Upper lobe of left lung (tissue), 6 donors: ENCODE data around the gene TTC32. TPM values are rescaled to one million over a fixed set of nuclear protein-coding genes. Genes with fewer than 3 reads are reported as not detected.
A peak's percentile ranks its signal among the peaks of the same experiment; 100 is the strongest.

Experiments
- ATAC-seq, 2 donors: fragments of 200-7000 bp; cut with Tn5 transposase; one replicate each; pipeline ENCODE4 v1.9.1; 2022; ENCODE audit warnings: mild to moderate bottlenecking in 2 of 2, moderate library complexity in 2 of 2; ENCODE audit not compliant: low FRiP score in 2 of 2
- DNase-seq, 2 donors: peaks; one replicate each; pipeline ENCODE4 v3.0.0-alpha.2; 2019 to 2020
- H3K27ac ChIP-seq, 4 donors: fragments of 200-600 bp; sonication (generic); one replicate each; pipeline ENCODE4 v1.5.1; 2016 to 2019
- H3K27me3 ChIP-seq, 4 donors: fragments of 200-600 bp; sonication (generic); one replicate each; pipeline ENCODE4 v1.5.1; 2017 to 2019
- H3K36me3 ChIP-seq, 4 donors: fragments of 200-600 bp; sonication (generic); one replicate each; pipeline ENCODE4 v1.5.1; 2016 to 2019
- H3K4me1 ChIP-seq, 4 donors: fragments of 200-600 bp; sonication (generic); one replicate each; pipeline ENCODE4 v1.5.1; 2018 to 2019
- H3K4me3 ChIP-seq, 4 donors: fragments of 200-600 bp; sonication (generic); one replicate each; pipeline ENCODE4 v1.5.1; 2017 to 2019; ENCODE audit warnings: mild to moderate bottlenecking in 2 of 4, moderate library complexity in 1 of 4
- H3K9me3 ChIP-seq, 4 donors: fragments of 200-600 bp; sonication (generic); one replicate each; pipeline ENCODE4 v1.5.1; 2018 to 2019
- CTCF ChIP-seq, 6 experiments: fragments of 450-650 bp in 4 of 6; fragments of 200-600 bp in 2 of 6; sonication (generic) in 2 of 6; IDR thresholded peaks; one replicate each; pipeline ENCODE4 v1.5.1; 2016 to 2019; ENCODE audit warnings: antibody characterized with exemption in 6 of 6
- EP300 ChIP-seq, 4 donors: sonication (generic); formaldehyde crosslinking; IDR thresholded peaks; one replicate each; pipeline ENCODE4 v1.5.1; 2017; ENCODE audit warnings: antibody characterized with exemption in 4 of 4, control low read depth in 2 of 4
- POLR2A ChIP-seq, 4 donors: fragments of 450-650 bp; IDR thresholded peaks; one replicate each; pipeline ENCODE4 v1.5.1; 2016 to 2017; ENCODE audit warnings: antibody characterized with exemption in 4 of 4, mild to moderate bottlenecking in 2 of 4
- POLR2AphosphoS5 ChIP-seq, 2 donors: sonication (generic); formaldehyde crosslinking; IDR thresholded peaks; one replicate each; pipeline ENCODE4 v1.5.1; 2017; ENCODE audit warnings: antibody characterized with exemption in 2 of 2
- WGBS, 2 donors: methylation state at CpG; one replicate each; pipeline ENCODE4 v1.1.5; 2017 to 2018; 5-methylcytosine and 5-hydroxymethylcytosine counted together
- total RNA-seq, 6 donors: library from RNA; depleted of rRNA in 4 of 6; stranded (reverse); fragments of >200 nt in 4 of 6; gene quantifications; one replicate each; pipeline versions ENCODE4 v1.1.0 to v1.2.1, GENCODE V29; 2016 to 2021
- donor health status: DM: no; HTN: no; CAD: no; lungs with moderate emphysema.
- donor health status: DM: no; HTN: yes; CAD: no; lungs with severe emphysema.

The TTC32 gene
- total RNA-seq, 6 donors from 2014 or later: 8.4 to 14.7 (median 12.3) TPM

GRCh38 chr2:19870792-19871191 lies 31.0 kb downstream of the TTC32 start:
- Histone ChIP-seq H3K9me3 (no peaks in the 10 kb centered on the region), H3K27ac (no peak overlapping the region), H3K36me3 (no peaks in the 10 kb centered on the region), H3K4me3 (no peak overlapping the region), H3K4me1 (peaks cover 0 to 10% (median 6%) of the 10 kb centered on the region in 4 donors), H3K27me3 (no peaks in the 10 kb centered on the region)
- ATAC-seq (no peak), DNase-seq (no peak)
- no peak for TF ChIP-seq POLR2A (IDR thresholded peaks at IDR 0.05)
- 73 to 90% methylated on average over 4 of the region's 4 CpGs for WGBS, 2 donors

- Histone ChIP-seq H3K27me3 (no peaks in the 10 kb centered on the region), H3K9me3 (no peaks in the 10 kb centered on the region), H3K4me3 (peak overlapping the region; percentile 24 to 56 (median 44)), H3K4me1 (peaks cover 0 to 10% (median 6%) of the 10 kb centered on the region in 4 donors), H3K27ac (peak overlapping the region in 1 of 4 donors; percentile 60), H3K36me3 (no peaks in the 10 kb centered on the region)
- DNase-seq: peak; percentile 60 to 88
- WGBS, 2 donors: 12 to 22% methylated on average over 10 to 48 of the region's 52 CpGs
- TF ChIP-seq CTCF (IDR thresholded peaks at IDR 0.05) (no peak), EP300 (IDR thresholded peaks at IDR 0.05) (no peak), POLR2A (IDR thresholded peaks at IDR 0.05) (peak in 1 of 4 donors; percentile 12)
- ATAC-seq: peak; percentile 35 to 79
These were observed 32.8 kb downstream of the TTC32 start for GRCh38 chr2:19868701-19869580.

- H3K27me3 ChIP-seq: no peaks in the 10 kb centered on the region
- peak overlapping the region in 3 of 4 donors; percentile 33 to 56 (median 54) for H3K4me3 ChIP-seq
- 74 to 78% methylated on average over 7 of the region's 7 CpGs for WGBS, 2 donors
- H3K27ac ChIP-seq: no peak overlapping the region
- DNase-seq (no peak), ATAC-seq (no peak)
- H3K36me3 ChIP-seq: no peaks in the 10 kb centered on the region
- H3K9me3 ChIP-seq: no peaks in the 10 kb centered on the region
- H3K4me1 ChIP-seq: peaks cover 6 to 16% (median 12%) of the 10 kb centered on the region in 4 donors
- TF ChIP-seq POLR2AphosphoS5 (IDR thresholded peaks at IDR 0.05) (no peak), POLR2A (IDR thresholded peaks at IDR 0.05) (no peak), CTCF (IDR thresholded peaks at IDR 0.05) (no peak), EP300 (IDR thresholded peaks at IDR 0.05) (no peak)
These were observed 33.6 kb downstream of the TTC32 start for GRCh38 chr2:19868224-19868623.

GRCh38 chr2:19866771-19867170 lies 35.0 kb downstream of the TTC32 start:
- no peak for TF ChIP-seq CTCF (IDR thresholded peaks at IDR 0.05)
- no peak for TF ChIP-seq POLR2AphosphoS5 (IDR thresholded peaks at IDR 0.05)
- no peak for TF ChIP-seq POLR2A (IDR thresholded peaks at IDR 0.05)
- no peak for TF ChIP-seq EP300 (IDR thresholded peaks at IDR 0.05)
- Histone ChIP-seq H3K4me1 (peaks cover 6 to 17% (median 12%) of the 10 kb centered on the region in 4 donors), H3K27ac (no peak overlapping the region), H3K36me3 (no peaks in the 10 kb centered on the region), H3K4me3 (no peak overlapping the region), H3K27me3 (no peaks in the 10 kb centered on the region), H3K9me3 (no peaks in the 10 kb centered on the region)
- ATAC-seq (no peak), DNase-seq (no peak)
- WGBS, 2 donors: 77 to 91% methylated on average over 2 of the region's 2 CpGs

- TF ChIP-seq EP300 (IDR thresholded peaks at IDR 0.05) (no peak), POLR2AphosphoS5 (IDR thresholded peaks at IDR 0.05) (no peak), CTCF (IDR thresholded peaks at IDR 0.05) (no peak), POLR2A (IDR thresholded peaks at IDR 0.05) (no peak)
- DNase-seq (no peak), ATAC-seq (no peak)
- 80 to 95% methylated on average over 2 of the region's 2 CpGs for WGBS, 2 donors
- Histone ChIP-seq H3K9me3 (no peaks in the 10 kb centered on the region), H3K27ac (no peak overlapping the region), H3K36me3 (no peaks in the 10 kb centered on the region), H3K4me1 (peaks cover 6 to 17% (median 12%) of the 10 kb centered on the region in 4 donors), H3K27me3 (no peaks in the 10 kb centered on the region), H3K4me3 (no peak overlapping the region)
These were observed 36.6 kb downstream of the TTC32 start for GRCh38 chr2:19865151-19865550.
